NCI-H2107 treated with DMSO at 0.1 percent for 48 hours (cell line): ENCODE results near the gene ASIC1.

Experiments used
- DNase-seq: peaks from one replicate; lab custom pipeline; 2025; ENCODE audit not compliant: unreplicated experiment; lab: John Stamatoyannopoulos, UW

Gene ASIC1

DNA sequence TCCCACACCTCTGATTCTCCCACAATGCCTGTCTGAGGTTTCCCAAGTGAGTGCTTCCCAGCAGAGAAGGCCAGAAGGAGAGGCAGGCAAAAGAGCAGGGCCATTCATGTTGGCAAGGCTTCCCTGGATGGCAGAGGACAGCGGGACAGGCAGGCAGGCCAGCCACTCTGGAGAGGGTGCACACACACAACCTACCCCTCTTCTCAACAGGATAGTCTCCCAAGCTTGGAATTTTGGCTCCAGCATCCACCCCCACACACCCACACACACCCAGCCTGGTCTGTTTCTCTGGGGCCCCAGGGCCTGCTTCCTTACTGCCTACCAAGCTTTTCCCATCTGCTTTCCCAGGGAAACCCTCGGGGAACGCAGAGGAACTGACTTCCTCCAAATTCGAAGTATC, 16.7 kb upstream of the ASIC1 start:
- DNase-seq = no peak

- DNase-seq = no peak
Observed at GRCh38 chr12:50041062-50041860, 16.1 kb upstream of the ASIC1 start.

- DNase-seq = no peak
Observed at GRCh38 chr12:50041962-50042361, 15.4 kb upstream of the ASIC1 start.

DNA sequence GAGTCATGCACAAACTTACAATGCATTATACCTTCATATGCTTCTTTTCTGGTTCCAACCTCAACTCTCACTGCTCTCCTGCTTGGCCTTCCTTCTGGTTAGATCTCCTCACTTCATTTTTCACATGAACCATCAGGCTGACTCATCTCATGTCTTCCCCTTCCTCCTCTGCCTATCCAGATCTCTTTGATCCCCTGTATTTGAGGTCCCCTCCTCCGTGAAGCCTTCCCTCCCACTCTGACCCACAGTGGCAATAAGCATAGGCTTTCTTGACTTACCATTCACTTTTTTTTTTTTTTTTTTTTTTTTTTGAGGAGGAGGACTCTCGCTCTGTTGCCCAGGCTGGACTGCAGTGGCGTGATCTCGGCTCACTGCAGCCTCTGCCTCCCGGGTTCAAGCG, 14.7 kb upstream of the ASIC1 start:
- DNase-seq = no peak

GRCh38 chr12:50043308-50043707, 14.1 kb upstream of the ASIC1 start:
- DNase-seq = no peak

DNA sequence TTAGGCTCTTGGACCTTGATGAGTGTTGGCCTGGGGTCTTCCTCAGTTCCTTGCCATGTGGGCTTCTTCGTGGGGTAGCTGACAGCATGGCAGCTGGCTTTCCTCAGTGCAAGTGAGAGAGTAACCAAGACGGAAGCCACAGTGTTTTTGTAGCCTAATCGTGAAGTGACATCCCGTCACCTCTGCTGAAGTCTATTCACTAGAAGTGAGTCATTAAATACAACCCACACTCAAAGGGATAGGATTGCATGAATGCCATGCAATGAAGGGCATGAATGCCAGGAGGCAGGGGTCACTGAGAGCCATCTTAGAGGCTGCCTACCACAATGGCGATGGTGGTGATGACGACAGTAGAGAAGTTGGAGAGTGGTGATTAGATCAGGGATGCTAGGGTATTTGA, 13.5 kb upstream of the ASIC1 start:
- no peak for DNase-seq

- DNase-seq = no peak
Observed at GRCh38 chr12:50047693-50048250, 9.6 kb upstream of the ASIC1 start.

DNA sequence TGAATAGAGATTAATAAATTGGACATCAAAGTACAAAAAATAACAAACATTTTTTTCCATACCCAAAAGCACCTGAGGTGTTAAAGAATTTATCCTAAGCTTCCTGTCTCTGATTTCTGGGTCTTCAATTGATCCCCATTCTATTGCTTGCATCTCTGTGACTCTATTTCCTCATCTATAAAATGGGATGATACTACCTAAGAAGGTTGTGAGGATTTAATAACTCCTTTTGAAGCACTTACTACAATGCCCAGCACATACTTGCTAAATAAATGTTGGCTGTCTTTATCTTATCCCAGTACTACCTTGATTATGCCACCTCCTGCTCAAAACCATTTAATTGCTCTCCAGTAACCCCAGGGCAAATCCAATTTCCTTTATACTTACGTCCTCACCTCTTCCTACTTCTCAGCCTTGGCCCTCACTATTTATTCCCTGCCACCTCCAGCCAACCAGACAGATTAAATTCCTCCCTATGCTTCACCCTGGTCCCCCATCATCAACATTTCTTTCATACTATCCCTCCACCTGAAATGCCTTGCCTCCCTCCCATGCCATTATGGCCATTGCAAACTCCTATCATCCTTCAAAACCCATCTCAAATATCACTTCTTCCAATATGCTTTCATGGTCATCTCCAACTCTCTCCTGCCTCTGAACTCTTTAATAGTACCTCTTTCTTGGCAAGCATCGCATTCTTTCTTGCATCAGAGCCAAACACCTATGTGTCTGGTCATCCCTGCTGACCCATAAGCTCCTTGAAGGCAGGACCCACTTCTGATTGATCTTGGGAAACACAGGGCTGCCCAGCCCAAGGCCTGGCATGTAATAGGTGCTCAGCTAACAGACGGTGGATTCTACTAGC, 7.9 kb upstream of the ASIC1 start:
- DNase-seq = no peak

GRCh38 chr12:50050119-50050385, 7.3 kb upstream of the ASIC1 start:
- DNase-seq = no peak

GRCh38 chr12:50050410-50051098, 6.8 kb upstream of the ASIC1 start:
- peak; percentile 29 for DNase-seq

- no peak for DNase-seq
Observed at GRCh38 chr12:50051101-50051806, 6.1 kb upstream of the ASIC1 start.

DNA sequence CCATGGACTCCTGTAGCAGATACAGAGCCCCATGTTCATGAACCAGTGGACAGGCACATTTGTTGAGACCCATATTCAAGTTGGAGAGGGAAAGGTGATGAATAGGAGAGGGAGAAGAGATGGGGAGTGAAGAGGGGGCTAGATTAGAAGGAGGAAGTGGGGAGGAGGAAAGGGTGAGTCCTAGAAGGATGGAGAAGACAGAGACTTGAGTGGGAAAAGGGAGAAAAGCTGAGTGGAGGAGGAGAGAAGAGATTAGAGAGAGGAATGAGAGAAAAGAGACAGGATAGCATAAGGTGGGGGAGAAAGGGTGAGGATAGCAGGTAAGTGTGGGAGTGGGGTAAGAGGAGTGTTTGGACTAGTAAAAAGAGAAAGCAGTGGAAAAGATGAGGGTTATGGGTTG, 4.9 kb upstream of the ASIC1 start:
- no peak for DNase-seq

GRCh38 chr12:50052964-50053363, 4.4 kb upstream of the ASIC1 start:
- DNase-seq = no peak

- DNase-seq = no peak
Observed at GRCh38 chr12:50053583-50053982, 3.8 kb upstream of the ASIC1 start.

- peak; percentile 69 for DNase-seq
Observed at GRCh38 chr12:50055831-50056638, 1.4 kb upstream of the ASIC1 start.

DNA sequence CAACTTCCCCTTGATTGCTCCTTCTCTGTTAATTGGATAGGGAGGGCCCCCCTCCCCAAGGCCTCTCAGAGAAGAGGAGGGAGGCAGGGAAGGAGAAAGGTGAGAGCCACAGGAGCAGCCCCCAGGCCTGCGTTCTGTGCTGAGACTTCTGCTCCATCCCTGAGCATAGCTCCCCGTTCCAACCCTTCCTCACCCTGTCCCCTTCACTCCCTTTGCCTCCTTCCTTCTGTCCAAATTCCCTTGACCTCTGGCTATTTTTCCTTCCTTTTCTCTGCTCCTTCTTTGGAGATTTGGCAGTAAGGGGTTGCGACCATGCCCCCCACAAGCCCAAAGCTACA, 788 bp upstream of the ASIC1 start:
- DNase-seq = no peak

DNA sequence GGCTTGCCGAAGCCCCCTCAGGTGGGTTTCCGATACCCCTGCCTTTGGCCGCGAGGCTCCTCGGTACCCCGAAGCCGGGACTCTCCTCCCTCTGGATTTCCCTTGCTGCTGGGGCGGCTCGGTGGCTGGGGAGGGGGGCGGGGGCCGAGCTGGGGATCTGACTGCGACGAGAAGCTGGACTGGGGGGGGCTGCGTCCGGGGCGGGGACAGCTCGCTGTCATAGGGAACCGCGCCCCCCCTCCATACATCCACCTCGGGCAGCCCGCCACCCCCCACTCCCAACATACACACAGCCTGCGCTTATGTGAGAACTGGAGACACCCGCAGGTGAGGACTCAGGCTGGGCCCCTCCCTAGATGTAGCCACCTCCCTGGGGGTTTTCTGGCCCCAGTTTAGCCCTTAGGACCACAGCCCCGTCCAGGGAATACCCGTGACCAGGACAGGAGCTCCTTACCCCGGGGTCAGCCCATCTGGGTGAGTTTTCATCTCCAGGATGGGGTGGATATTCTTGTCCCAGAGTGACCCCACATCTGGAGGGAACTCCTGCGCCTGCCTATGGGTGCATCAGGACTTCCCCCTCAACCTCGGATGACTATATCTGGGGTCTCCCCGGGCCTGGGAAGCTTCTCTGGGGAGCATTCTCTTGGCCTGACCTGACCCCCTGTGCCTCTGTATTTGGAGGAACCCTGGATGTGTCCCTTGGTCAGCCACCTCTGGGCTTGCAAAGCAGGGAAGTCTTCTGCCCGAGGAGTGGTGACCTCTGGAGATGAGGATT, 687 bp downstream of the ASIC1 start:
- DNase-seq = no peak

- DNase-seq = no peak
Observed at GRCh38 chr12:50058743-50059312, 1.4 kb downstream of the ASIC1 start.

- DNase-seq = no peak
Observed at GRCh38 chr12:50059440-50060119, 2.2 kb downstream of the ASIC1 start.
